AG04450 (cell line): ENCODE data around the gene ALDH3B2. TPM values are rescaled to one million over a fixed set of nuclear protein-coding genes. Genes with fewer than 3 reads are reported as not detected.

Source experiments
- CTCF ChIA-PET: fragments of 300-600, 350-600 bp; formaldehyde crosslinking; extraction: SDS; loops from one replicate; lab custom pipeline; 2022; ENCODE audit warnings: antibody characterized with exemption, inconsistent platforms; lab: Charles Lee
- POLR2A ChIA-PET: fragments of 350-600 bp; formaldehyde crosslinking; extraction: SDS; loops from one replicate; lab custom pipeline; 2021; ENCODE audit warnings: antibody characterized with exemption, inconsistent platforms; lab: Yijun Ruan, JAX
- DNase-seq: peaks from one replicate; pipeline ENCODE4 v3.0.0-alpha.2; 2011; ENCODE audit warnings: low read depth, low spot score
- H3K27ac ChIP-seq: one replicate; pipeline ENCODE4 v1.5.1; 2012; ENCODE audit warnings: low read depth, low read length, control low read depth
- H3K27me3 ChIP-seq: one replicate; pipeline ENCODE4 v1.6.0; 2012; ENCODE audit warnings: low read length; ENCODE audit not compliant: control insufficient read depth, insufficient read depth
- H3K4me3 ChIP-seq: 2 replicates; pipeline ENCODE4 v1.5.1; 2011; ENCODE audit warnings: mild to moderate bottlenecking, low read depth, low read length, control low read depth
- H3K9me3 ChIP-seq: 2 replicates; pipeline ENCODE4 v1.5.1; 2012; ENCODE audit warnings: low read length; ENCODE audit not compliant: control insufficient read depth, insufficient read depth
- polyA plus RNA-seq: library from polyadenylated mRNA; depleted of rRNA; stranded (reverse); fragments of >200 nt; gene quantifications from 2 replicates; pipeline ENCODE4 v1.2.3, GENCODE V29; 2011
- TF ChIP-seq, protein P1 (sequence below): IDR thresholded peaks from 2 replicates; pipeline ENCODE4 v1.5.1; 2011; ENCODE audit warnings: low read depth, low read length, control low read depth, inconsistent platforms

Gene ALDH3B2
- polyA plus RNA-seq, 1 experiment, result not detected

DNA sequence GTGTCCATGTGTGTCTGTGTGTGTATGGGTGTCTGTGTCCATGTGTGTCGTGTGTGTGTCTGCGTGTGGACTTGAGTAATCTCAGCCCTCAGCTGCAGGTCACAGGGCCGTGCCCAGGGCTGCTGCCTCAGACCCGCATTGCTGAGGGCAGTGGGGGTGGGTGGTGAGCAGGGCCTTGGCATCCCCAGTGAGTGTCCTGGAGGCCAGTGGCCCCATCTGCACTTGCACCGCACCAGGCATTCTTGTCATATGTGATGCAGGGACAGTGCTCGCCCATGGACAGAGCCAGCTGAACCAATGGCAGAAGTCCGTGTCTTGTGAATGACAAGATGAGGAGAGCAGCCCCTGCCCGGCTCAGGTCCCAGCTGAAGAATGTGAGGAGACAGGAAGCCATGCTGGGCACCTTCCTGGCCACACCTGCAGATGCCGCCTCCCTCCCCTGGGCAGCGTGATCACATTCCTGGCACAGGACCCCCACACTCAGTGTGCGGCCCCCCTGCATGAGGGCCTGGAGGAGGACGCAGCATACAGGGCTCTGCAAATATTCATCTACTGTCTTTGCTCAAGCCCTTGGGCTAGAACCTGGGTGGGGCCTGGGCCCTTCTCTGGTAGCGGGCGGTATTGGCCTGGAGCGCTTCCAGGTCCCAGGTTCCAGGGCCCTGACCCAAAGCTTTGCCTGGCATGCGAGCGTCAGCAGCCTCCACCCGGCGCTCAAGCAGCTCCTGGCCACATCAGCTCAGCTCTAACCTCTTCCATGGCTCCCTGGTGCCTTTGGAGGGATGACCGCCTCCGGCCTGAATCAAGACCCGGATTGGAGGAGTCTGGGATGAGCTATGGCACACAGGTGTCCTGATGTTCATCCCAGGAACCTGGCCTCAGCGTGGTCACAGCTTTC, 3.9 kb downstream of the ALDH3B2 start:
- CTCF ChIA-PET, result no interaction called here
- DNase-seq, result no peak
- H3K9me3 ChIP-seq, result no peaks in the 10 kb centered on the region; the same call in 1 of the 2 replicates
- H3K4me3 ChIP-seq, result no peak overlapping the region
- POLR2A ChIA-PET, result no interaction called here
- TF ChIP-seq, protein P1, sequence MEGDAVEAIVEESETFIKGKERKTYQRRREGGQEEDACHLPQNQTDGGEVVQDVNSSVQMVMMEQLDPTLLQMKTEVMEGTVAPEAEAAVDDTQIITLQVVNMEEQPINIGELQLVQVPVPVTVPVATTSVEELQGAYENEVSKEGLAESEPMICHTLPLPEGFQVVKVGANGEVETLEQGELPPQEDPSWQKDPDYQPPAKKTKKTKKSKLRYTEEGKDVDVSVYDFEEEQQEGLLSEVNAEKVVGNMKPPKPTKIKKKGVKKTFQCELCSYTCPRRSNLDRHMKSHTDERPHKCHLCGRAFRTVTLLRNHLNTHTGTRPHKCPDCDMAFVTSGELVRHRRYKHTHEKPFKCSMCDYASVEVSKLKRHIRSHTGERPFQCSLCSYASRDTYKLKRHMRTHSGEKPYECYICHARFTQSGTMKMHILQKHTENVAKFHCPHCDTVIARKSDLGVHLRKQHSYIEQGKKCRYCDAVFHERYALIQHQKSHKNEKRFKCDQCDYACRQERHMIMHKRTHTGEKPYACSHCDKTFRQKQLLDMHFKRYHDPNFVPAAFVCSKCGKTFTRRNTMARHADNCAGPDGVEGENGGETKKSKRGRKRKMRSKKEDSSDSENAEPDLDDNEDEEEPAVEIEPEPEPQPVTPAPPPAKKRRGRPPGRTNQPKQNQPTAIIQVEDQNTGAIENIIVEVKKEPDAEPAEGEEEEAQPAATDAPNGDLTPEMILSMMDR, result no peak
- no peak overlapping the region for H3K27ac ChIP-seq
- peaks cover 13% of the 10 kb centered on the region for H3K27me3 ChIP-seq

DNA sequence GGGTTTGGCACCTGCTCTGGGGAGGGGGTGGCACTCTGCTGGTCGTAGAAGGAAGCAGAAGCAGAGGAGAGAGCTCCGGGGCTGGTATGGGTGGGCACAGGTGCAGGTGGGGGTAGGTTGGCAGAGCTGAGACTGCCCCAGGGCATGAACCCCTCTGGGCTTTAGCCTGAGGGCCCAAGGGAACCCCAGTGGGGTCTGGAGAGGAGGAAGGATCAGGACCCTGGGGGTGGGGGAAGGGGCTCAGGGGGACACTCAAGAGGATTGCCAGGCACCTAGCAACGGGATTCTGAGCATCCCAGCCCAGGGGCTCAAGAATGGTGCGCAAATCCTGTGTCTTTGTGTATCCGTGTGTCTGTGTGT, 6.3 kb downstream of the ALDH3B2 start:
- TF ChIP-seq, protein P1, result no peak
- Histone ChIP-seq H3K27me3 (peaks cover 3% of the 10 kb centered on the region), H3K27ac (no peak overlapping the region), H3K9me3 (no peaks in the 10 kb centered on the region; the same call in 1 of the 2 replicates), H3K4me3 (no peak overlapping the region)
- no peak for DNase-seq
- ChIA-PET CTCF (no interaction called here), POLR2A (no interaction called here)

DNA sequence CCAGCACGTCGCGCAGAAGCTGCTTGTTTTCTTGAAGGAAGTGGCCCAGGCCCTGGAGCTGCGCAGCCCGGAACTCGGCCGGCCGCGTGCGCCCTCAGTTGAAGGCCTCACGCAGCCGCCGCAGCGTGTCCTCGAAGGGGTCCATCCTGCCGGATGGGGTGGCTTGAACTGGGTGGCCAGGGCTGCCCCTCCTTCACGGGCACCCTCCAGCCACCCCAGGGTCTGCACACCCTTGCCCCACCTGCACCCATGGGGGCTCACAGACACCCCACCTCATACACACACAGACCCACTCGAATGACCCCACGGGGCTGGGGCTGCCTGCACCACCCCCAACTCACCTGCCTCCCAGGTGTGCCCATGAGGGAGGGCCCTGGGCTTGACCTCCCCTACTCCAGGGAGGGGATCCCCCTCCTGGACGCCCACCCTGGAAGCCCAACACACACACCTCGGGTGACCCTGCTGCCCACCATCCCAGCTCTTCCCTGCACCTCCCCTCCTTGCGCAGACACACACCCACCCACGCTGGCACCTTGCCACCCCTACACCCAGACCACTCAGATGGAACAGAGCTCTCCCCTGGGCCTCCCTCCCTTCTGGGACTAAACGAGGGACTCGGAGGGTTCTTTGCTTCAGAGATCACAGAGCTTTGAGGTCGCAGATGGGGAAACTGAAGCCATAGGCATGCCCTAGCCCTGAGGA, 6.8 kb downstream of the ALDH3B2 start:
- ChIA-PET POLR2A (no interaction called here), CTCF (no interaction called here)
- Histone ChIP-seq H3K9me3 (no peaks in the 10 kb centered on the region; the same call in 1 of the 2 replicates), H3K27ac (no peak overlapping the region), H3K27me3 (peaks cover 8% of the 10 kb centered on the region), H3K4me3 (no peak overlapping the region)
- TF ChIP-seq, protein P1, result no peak
- no peak for DNase-seq

DNA sequence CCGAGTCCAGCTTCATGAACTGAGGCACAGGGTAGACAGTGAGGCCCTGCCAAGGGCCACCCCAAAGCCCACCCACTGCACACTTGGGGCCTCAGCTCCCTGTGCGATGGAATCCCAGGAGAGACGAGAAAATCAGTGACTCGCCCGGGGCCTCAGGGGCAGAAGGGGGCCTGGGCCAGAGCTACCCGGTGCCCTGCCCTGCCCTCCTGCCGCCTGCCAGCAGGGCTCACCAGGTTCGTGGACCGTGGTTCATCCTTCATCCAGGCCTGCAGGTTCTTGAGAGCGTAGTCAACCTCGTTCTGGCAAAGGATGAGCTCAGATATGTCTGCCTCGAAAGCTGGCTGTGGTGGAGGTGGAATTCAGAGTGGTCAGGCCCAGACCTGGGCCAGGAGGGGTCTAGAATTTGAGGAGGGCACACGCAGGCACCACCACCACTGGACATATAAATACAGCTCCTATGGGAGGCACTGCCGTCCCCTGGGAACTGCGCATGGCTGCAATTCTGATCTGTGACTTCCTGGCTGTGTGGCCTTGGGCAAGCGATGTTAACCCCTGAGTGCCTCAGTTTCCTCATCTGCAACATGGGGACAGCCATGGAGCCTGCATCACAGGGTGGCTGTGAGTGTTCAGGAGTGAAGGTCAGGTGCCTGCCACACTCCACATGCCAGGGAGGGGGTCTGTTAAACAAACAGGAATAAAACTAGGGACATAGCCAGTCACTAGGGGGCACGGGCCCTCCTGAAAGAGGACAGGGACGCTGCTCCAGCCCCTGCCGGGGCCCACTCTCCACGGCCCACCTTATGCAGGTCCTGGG, 7.5 kb downstream of the ALDH3B2 start:
- CTCF ChIA-PET, result no interaction called here
- Histone ChIP-seq H3K4me3 (no peak overlapping the region), H3K27me3 (peaks cover 12% of the 10 kb centered on the region), H3K27ac (no peak overlapping the region), H3K9me3 (no peaks in the 10 kb centered on the region; the same call in 1 of the 2 replicates)
- POLR2A ChIA-PET, result no interaction called here
- TF ChIP-seq, protein P1, result no peak
- no peak for DNase-seq
